Amygdala (tissue), 56 donors: ENCODE measurements around the gene NEU3.

ENCODE experiments used
- DNase-seq, 56 donors: peaks; one replicate each; lab custom pipeline; 2025; lab: John Stamatoyannopoulos, UW

NEU3 gene

GRCh38 chr11:75052457-75052856 lies 63.7 kb downstream of the NEU3 start:
- no peak for DNase-seq

- DNase-seq = no peak
Measured at GRCh38 chr11:75055511-75055910, 66.8 kb downstream of the NEU3 start.

- no peak for DNase-seq
Measured at GRCh38 chr11:75056814-75057213, 68.1 kb downstream of the NEU3 start.

GRCh38 chr11:75059299-75059698 lies 70.6 kb downstream of the NEU3 start:
- no peak for DNase-seq

GRCh38 chr11:75063741-75064314 lies 75.1 kb downstream of the NEU3 start:
- no peak for DNase-seq

GRCh38 chr11:75066061-75066460 lies 77.3 kb downstream of the NEU3 start:
- DNase-seq = no peak
